ENCODE results near the gene AGTPBP1.

AGTPBP1 gene

GRCh38 chr9:85528607-85529006 is 213.1 kb downstream of the AGTPBP1 start:
- DNase-seq: no peak

- DNase-seq: no peak
Observed at GRCh38 chr9:85528142-85528541, 213.6 kb downstream of the AGTPBP1 start.

DNA sequence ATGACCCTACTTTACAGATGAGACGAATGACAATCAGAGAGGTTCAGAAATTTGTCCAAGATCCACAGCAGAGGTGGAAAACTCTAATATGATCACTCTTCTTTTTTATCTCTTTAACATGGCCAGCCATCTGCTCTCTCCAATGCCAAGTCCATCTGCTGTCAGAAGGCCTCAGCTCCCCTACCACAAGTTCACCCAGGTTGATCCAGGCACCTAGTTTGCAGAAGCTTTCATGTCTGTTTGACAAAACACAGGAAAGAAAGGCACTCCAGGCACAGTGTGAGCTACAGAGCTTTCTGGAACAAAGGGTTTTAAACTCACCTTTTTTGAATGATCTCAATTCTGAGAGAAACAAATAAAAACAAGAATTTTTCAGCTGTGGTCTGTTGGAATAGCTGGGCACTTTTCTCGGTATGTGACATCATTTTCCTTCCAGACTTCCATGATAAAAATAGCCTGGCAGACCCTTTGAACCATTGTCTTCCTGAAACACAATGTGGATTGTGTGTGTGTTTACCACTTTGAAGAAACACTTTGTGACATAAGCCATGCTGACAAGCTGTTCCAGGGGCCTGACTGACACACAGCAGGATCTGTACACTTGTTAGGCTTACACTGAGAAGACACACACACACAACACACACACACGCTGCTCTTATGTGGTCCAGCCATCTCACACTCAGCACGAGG is 214.3 kb downstream of the AGTPBP1 start:
- DNase-seq: no peak

DNA sequence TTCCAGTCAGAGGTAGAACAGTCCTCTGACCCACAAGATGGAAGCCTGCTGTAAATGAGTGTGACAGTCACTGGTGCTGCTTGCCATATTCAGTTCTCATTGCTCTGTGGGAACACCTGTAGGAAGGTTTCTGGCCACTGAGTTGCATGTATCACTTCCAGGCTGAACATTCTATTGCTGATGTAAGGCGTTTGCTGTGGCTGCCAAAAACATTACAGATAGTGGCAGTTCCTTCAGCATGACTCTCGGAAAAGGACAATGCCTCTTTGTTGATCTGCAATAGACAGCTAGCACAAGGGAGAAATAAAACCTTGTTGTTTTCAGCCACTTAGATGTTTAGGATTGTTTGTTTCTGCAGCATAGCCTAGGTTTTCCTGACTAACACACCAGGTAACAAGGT is 217.2 kb downstream of the AGTPBP1 start:
- no peak for DNase-seq

GRCh38 chr9:85523202-85523601 is 218.6 kb downstream of the AGTPBP1 start:
- DNase-seq: no peak

- DNase-seq: no peak
Observed at GRCh38 chr9:85522459-85523092, 219.2 kb downstream of the AGTPBP1 start.

DNA sequence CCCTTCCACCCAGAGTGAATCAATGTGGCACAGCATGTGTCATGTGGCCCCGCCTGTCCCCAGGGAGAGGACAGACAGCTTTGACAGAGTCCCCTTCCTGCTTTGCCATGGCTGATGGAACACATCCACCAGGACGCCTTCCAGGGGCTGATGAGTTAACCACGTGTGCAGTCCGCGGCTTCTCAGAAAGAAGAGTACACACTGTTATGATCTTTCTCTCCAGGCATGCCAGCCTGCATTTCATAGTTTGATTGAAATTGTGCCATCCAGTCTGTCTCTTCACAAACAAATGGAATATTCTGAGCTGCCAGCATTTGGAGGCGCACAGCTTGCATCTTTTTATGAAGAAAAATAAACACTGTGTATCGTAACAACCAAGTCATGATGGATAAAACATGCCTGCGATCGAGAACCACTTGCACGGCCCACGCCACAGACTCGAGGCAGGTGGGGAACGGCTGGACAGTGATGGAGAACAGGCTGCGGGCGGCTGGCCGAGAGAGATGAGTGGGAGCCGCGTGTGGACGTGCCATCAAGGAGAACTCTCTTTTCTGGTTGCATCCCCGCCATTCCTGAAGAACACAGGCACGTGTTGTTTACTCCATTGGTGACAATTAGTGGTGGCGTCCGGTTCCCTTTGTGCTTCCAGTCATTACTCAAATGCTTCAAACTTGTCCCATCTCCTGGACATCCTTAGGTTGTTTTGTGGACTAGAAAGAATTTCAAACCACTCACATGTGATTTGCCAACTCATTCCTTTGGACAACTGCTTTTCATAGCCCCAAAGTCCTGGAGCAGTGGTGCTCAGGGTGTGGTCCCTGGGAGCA is 220.2 kb downstream of the AGTPBP1 start:
- DNase-seq: no peak

GRCh38 chr9:85516976-85517637 is 224.6 kb downstream of the AGTPBP1 start:
- no peak for DNase-seq

DNA sequence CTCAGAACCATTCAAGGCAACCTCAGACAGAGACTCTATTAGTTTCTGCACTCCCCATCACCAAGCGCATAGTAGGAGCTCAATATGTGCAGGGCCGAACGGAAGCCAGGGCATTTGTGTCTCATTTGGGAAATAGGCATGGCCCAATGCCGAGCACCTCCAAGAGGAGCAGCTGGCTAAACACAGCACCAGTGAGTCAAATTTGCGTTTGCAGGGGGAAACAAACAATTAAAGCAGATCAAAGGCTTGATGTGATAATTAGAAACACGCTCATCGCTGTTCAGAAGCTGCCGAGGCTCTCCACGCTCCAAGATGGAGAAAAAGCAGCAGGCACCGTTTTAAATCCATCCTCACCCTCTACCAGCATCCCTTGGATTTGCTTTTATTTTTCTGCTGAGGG is 225.3 kb downstream of the AGTPBP1 start:
- no peak for DNase-seq

DNA sequence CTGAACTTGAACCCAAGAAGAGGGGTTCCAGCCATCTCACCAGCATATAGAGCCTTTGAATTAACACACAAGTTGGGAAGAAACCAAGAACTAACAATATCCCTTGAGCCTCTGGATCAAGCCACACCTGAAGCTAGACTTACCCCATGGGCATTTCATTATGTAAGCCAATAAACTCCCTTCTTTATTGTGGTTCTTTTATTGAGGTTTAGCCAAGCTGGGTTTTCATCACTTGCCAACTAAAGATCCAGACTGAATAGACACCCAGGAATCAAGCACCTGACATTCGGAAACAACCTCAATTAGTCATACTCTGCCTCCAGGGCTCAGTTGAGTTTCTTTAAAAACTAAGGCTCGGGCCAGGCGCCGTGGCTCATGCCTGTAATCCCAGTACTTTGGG is 226.7 kb downstream of the AGTPBP1 start:
- no peak for DNase-seq

- no peak for DNase-seq
Observed at GRCh38 chr9:85514256-85514655, 227.5 kb downstream of the AGTPBP1 start.

- DNase-seq: no peak
Observed at GRCh38 chr9:85511746-85512145, 230.0 kb downstream of the AGTPBP1 start.

DNA sequence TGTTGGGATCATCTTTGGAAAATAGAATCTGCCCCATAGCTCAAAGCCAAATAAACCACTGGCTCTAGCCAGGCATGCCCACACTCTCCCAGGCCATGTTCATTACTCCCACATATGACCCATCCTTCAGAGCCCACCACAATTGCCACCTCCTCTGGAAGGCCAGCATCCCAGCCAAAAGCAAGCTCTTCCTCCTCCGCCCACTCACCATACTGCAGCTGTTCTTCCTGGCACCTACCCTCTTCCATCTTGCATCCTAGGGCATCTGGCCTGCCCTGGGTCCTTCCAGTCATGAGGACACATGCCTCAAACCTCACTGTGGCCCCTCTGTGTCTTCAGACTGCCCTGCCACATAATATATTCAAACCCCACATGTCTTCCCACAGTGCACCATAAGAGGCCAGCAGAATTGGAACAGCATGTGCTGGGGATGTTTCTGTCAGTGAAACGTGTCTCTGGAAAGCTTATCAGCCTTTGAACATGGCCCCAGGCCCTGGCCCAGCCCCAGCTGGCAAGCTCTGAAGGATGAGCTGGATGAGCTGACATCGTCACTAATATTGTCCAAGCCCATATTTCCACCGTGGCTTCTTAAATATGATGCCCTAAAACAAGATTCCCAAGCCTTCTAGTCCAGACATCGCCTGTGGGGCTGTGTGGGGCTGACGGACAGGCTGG is 230.8 kb downstream of the AGTPBP1 start:
- DNase-seq: no peak

- no peak for DNase-seq
Observed at GRCh38 chr9:85508616-85509015, 233.1 kb downstream of the AGTPBP1 start.

DNA sequence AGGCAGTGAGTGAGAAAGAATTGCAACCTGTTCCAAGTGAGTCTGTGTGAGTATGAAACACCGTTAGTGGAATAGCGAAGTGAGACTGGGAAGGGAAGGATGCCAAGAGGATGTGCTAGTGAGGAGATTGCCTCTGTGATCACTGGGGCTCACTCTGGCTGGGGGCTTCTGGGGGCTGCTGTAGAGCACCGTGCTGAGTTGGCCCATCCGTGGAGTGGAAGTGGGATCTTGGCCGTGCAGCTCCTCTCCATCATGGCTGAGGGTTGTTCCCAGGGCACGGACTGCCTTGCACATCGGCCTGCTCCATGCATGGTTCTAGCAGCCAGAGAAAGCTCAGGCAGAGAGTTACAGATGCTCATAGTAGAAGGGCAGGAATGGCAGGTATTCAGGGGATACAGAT is 236.1 kb downstream of the AGTPBP1 start:
- DNase-seq: no peak

GRCh38 chr9:85502815-85503655 is 238.7 kb downstream of the AGTPBP1 start:
- DNase-seq: no peak

DNA sequence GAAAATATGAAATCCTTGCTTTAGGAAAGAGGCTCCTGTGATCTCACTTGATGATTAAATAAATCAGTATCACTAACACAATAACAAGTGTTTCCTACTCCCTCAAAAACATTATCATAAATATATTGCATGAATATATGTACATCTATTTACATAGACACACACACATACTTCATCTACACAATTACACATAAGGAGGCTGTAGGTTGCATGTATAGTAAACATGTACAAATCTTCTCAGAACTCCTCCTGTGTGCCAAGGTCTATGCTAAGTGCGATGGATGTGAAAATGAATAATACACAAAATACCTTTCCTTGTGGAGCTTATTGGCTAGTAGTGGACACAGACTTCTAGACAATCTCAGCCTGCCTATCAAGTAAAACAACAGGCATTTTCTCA is 239.9 kb downstream of the AGTPBP1 start:
- DNase-seq: no peak

GRCh38 chr9:85501456-85501855 is 240.3 kb downstream of the AGTPBP1 start:
- no peak for DNase-seq

Measured in CD4-positive, alpha-beta T cell treated with Interleukin-12 subunit alpha and Interleukin-12 subunit beta, for 1 hour (primary cell).